NT2/D1 (cell line): ENCODE measurements around the gene NKAIN2.

ENCODE experiments used
- DNase-seq: peaks from one replicate; pipeline ENCODE4 v3.0.0-alpha.2; 2011; ENCODE audit warnings: low read depth, low spot score
- H3K27me3 ChIP-seq: 2 replicates; pipeline ENCODE4 v1.6.0; 2011; ENCODE audit warnings: mild to moderate bottlenecking; ENCODE audit not compliant: insufficient read length, insufficient read depth
- H3K36me3 ChIP-seq: 2 replicates; pipeline ENCODE4 v1.6.1; 2011; ENCODE audit warnings: mild to moderate bottlenecking, low read length, mixed read lengths; ENCODE audit not compliant: insufficient read depth, insufficient read length
- H3K4me1 ChIP-seq: 2 replicates; pipeline ENCODE4 v1.5.1; 2011; ENCODE audit not compliant: insufficient read depth, insufficient read length
- H3K4me3 ChIP-seq: 2 replicates; pipeline ENCODE4 v1.5.1; 2011; ENCODE audit warnings: low read depth; ENCODE audit not compliant: insufficient read length
- H3K9ac ChIP-seq: 2 replicates; pipeline ENCODE4 v1.6.0; 2011; ENCODE audit warnings: low read depth; ENCODE audit not compliant: insufficient read length
- H3K9me3 ChIP-seq: 2 replicates; pipeline ENCODE4 v1.5.1; 2011; ENCODE audit warnings: mild to moderate bottlenecking, low read length; ENCODE audit not compliant: insufficient read depth
- SUZ12 ChIP-seq: IDR thresholded peaks from 2 replicates; pipeline ENCODE4 v1.6.1; 2011; ENCODE audit not compliant: insufficient read length, insufficient read depth; ENCODE audit errors: extremely low read depth
- YY1 ChIP-seq: IDR thresholded peaks from 2 replicates; pipeline ENCODE4 v1.6.1; 2011; ENCODE audit not compliant: insufficient read length, insufficient read depth
- ZNF274 ChIP-seq: IDR thresholded peaks from 2 replicates; pipeline ENCODE4 v1.6.1; 2011; ENCODE audit warnings: mild to moderate bottlenecking, low read depth, low read length

NKAIN2 gene

GRCh38 chr6:124056407-124057334 lies 253.0 kb downstream of the NKAIN2 start:
- TF ChIP-seq YY1: no peak
- no peak for TF ChIP-seq SUZ12
- no peak for TF ChIP-seq ZNF274
- Histone ChIP-seq H3K9ac (no peak overlapping the region), H3K4me3 (no peak overlapping the region), H3K4me1 (no peaks in the 10 kb centered on the region), H3K36me3 (no peaks in the 10 kb centered on the region), H3K27me3 (no peaks in the 10 kb centered on the region), H3K9me3 (no peaks in the 10 kb centered on the region)
- DNase-seq: no peak

GRCh38 chr6:124057461-124057860 lies 253.8 kb downstream of the NKAIN2 start:
- DNase-seq: no peak
- no peaks in the 10 kb centered on the region for H3K4me1 ChIP-seq

GRCh38 chr6:124064317-124065113 lies 260.9 kb downstream of the NKAIN2 start:
- Histone ChIP-seq H3K36me3 (no peaks in the 10 kb centered on the region), H3K9me3 (no peaks in the 10 kb centered on the region), H3K4me1 (no peaks in the 10 kb centered on the region), H3K4me3 (no peak overlapping the region), H3K27me3 (no peaks in the 10 kb centered on the region), H3K9ac (no peak overlapping the region)
- TF ChIP-seq YY1 (no peak), ZNF274 (no peak), SUZ12 (no peak)
- no peak for DNase-seq

More at GRCh38 chr6:124057461-124057860, 253.8 kb downstream of the NKAIN2 start:
- Histone ChIP-seq H3K27me3 (no peaks in the 10 kb centered on the region), H3K9ac (no peak overlapping the region), H3K36me3 (no peaks in the 10 kb centered on the region), H3K4me3 (no peak overlapping the region), H3K9me3 (no peaks in the 10 kb centered on the region)
- TF ChIP-seq ZNF274 (no peak), YY1 (no peak), SUZ12 (no peak)

- Histone ChIP-seq H3K9me3 (no peaks in the 10 kb centered on the region), H3K4me3 (no peak overlapping the region), H3K27me3 (no peaks in the 10 kb centered on the region), H3K9ac (no peak overlapping the region), H3K4me1 (no peaks in the 10 kb centered on the region), H3K36me3 (no peaks in the 10 kb centered on the region)
- DNase-seq: no peak
- TF ChIP-seq YY1 (no peak), SUZ12 (no peak), ZNF274 (no peak)
These were observed 262.6 kb downstream of the NKAIN2 start for GRCh38 chr6:124066269-124066668.

GRCh38 chr6:124066946-124067552 lies 263.4 kb downstream of the NKAIN2 start:
- DNase-seq: no peak
- Histone ChIP-seq H3K27me3 (no peaks in the 10 kb centered on the region), H3K4me1 (no peaks in the 10 kb centered on the region), H3K4me3 (no peak overlapping the region), H3K9me3 (no peaks in the 10 kb centered on the region), H3K36me3 (no peaks in the 10 kb centered on the region), H3K9ac (no peak overlapping the region)
- TF ChIP-seq SUZ12 (no peak), ZNF274 (no peak), YY1 (no peak)

- DNase-seq: no peak
- TF ChIP-seq YY1 (no peak), ZNF274 (no peak), SUZ12 (no peak)
- no peak overlapping the region for H3K9ac ChIP-seq
- no peaks in the 10 kb centered on the region for H3K36me3 ChIP-seq
- H3K27me3 ChIP-seq: no peaks in the 10 kb centered on the region
- no peaks in the 10 kb centered on the region for H3K4me1 ChIP-seq
- no peaks in the 10 kb centered on the region for H3K9me3 ChIP-seq
- no peak overlapping the region for H3K4me3 ChIP-seq
These were observed 265.7 kb downstream of the NKAIN2 start for GRCh38 chr6:124069230-124069950.
